C4-2B (cell line): ENCODE data around the gene MAP4.
"Not testable (repeated sequence)": the region's sequence is repeated elsewhere in the genome, so short reads cannot be mapped to it uniquely, and the experiment has no call there.

Experiments used
- H3K27ac ChIP-seq: fragments of 450-650 bp; 2 replicates; pipeline ENCODE4 v1.5.1; 2017
- CTCF ChIP-seq: fragments of 450-650 bp; conservative IDR thresholded peaks from 2 replicates; pipeline ENCODE4 v1.5.1; 2017; ENCODE audit warnings: mild to moderate bottlenecking
- ZFX ChIP-seq: fragments of 450-650 bp; IDR thresholded peaks from 2 replicates; pipeline ENCODE4 v1.6.1; 2017

MAP4 gene

GRCh38 chr3:47888986-47889757 lies 127.0 kb downstream of the MAP4 start:
- no peak overlapping the region for H3K27ac ChIP-seq

GRCh38 chr3:47887991-47888390 lies 128.2 kb downstream of the MAP4 start:
- H3K27ac ChIP-seq: not testable (repeated sequence)

More at GRCh38 chr3:47888986-47889757, 127.0 kb downstream of the MAP4 start:
- TF ChIP-seq ZFX: no peak
- TF ChIP-seq CTCF: no peak

GRCh38 chr3:47885168-47885567 lies 131.0 kb downstream of the MAP4 start:
- no peak for TF ChIP-seq ZFX
- no peak for TF ChIP-seq CTCF

DNA sequence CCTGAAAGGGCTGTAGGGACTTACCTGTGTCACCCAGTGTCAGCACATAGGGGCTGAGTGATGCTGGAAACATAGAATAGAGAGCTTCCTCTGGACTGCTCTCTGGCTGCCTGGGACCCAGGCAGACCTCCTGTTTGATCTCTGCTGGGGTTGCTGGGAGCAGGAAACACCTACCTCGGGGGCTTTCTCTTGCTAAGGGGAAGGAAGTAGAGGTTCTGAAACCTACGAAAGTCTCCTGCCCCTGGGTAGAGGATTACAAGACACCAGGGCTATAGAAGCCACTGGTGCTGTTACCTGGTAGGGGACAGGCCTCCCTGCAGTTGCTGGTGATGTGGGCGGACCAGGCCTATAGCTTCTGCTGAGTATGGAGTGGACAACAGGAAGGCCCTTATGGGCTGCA lies 131.6 kb downstream of the MAP4 start:
- H3K27ac ChIP-seq: no peak overlapping the region
- TF ChIP-seq ZFX (no peak), CTCF (no peak)

More at GRCh38 chr3:47885168-47885567, 131.0 kb downstream of the MAP4 start:
- H3K27ac ChIP-seq: no peak overlapping the region

GRCh38 chr3:47882338-47882737 lies 133.9 kb downstream of the MAP4 start:
- no peak for TF ChIP-seq ZFX
- no peak; the same call in 1 of the 2 replicates for TF ChIP-seq CTCF
- H3K27ac ChIP-seq: no peak overlapping the region

DNA sequence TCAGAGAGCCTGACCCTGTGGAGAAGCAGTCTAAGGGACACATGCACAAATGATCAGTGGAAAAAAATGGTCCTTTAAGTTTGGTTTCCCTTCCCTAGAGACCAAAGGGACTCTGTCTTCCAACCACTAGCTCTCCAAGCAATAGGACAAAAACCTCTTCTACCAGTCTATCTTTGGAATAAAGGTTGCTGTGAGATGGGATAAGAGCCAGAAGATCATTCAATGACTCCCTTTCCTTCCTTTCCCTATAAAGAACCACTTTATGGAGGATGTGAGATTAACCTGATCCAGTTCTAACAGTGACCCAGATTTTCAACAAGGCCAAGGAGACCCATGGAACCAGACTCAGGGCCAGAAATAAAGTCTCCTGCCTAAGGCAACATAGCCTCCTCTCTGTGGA lies 138.5 kb downstream of the MAP4 start:
- no peak overlapping the region for H3K27ac ChIP-seq
- TF ChIP-seq CTCF: no peak
- no peak for TF ChIP-seq ZFX

DNA sequence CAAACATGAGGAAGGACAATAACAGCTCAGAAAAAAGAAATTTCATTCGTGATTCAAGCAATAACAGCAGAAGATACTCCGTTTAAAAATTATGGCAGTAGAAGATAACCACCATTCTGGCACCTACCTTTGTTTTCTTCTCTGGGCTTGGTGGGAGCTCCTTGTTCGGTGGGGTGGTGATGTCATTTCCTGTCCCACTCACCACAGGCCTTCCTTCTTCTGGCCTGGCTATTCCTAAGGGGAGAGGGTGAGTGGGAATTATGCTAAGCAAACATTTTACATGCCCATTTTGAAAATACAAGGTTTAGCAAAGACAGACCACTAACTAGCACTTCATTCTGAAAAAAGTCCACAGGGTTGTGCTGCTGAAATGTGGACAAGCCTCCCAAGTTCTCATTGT lies 138.9 kb downstream of the MAP4 start:
- no peak overlapping the region for H3K27ac ChIP-seq
- TF ChIP-seq CTCF (no peak), ZFX (no peak)

GRCh38 chr3:47874913-47875312 lies 141.3 kb downstream of the MAP4 start:
- no peak overlapping the region for H3K27ac ChIP-seq
- TF ChIP-seq ZFX: no peak
- TF ChIP-seq CTCF: no peak
